K562 (cell line): ENCODE measurements around the gene NSUN3. TPM values are rescaled to one million over a fixed set of nuclear protein-coding genes. Genes with fewer than 3 reads are reported as not detected.

ENCODE experiments used
- ATAC-seq: fragments of 200-7000 bp; cut with Tn5 transposase; 3 replicates; pipeline ENCODE4 v1.9.1; 2020; ENCODE audit warnings: moderate library complexity
- BruUV-seq: library from RNA; stranded (reverse); fragments of 400-500 nt; replicated peaks from 2 replicates; lab custom pipeline; 2021; lab: Mats Ljungman, UMichigan
- CTCF ChIA-PET: fragments of 300-600 bp; formaldehyde crosslinking; extraction: SDS; loops from one replicate; lab custom pipeline; 2021; ENCODE audit warnings: low intra/inter-chr PET ratio; lab: Yijun Ruan, JAX
- POLR2A ChIA-PET: fragments of 300-600, 350-650 bp; sonication (Branson Sonifier 250); formaldehyde crosslinking; extraction: SDS; loops from one replicate; lab custom pipeline; 2021; ENCODE audit warnings: antibody characterized with exemption, inconsistent platforms; lab: Yijun Ruan, JAX
- DNase-seq, 4 experiments: peaks; one replicate each; pipeline versions ENCODE4 v3.0.0 to v3.0.0-alpha.2; 2011 to 2018; ENCODE audit warnings: low spot score in 3 of 4, mixed read lengths in 3 of 4; ENCODE audit errors: extremely low read depth in 1 of 4
- FAIRE-seq: peaks from 2 replicates; lab custom pipeline; 2011; peaks lifted over from hg19 to GRCh38; lab: Jason Lieb, UNC
- H2AFZ ChIP-seq: 2 replicates; pipeline ENCODE4 v1.6.0; 2011; ENCODE audit warnings: low read depth, low read length, control low read depth, inconsistent platforms
- H3K27ac ChIP-seq: fragments of 200-600 bp; 3 replicates; pipeline ENCODE4 v1.8.0; 2011; ENCODE audit warnings: low read depth, mild to moderate bottlenecking, control low read depth, inconsistent platforms, low read length, moderate library complexity, mixed read lengths; ENCODE audit errors: extremely low read depth
- H3K27me3 ChIP-seq, 2 experiments: fragments of 300-600 bp in 1 of 2; 2 replicates in 1 of 2; 3 replicates in 1 of 2; pipeline versions ENCODE4 v1.6.0 to v1.8.0; 2011; ENCODE audit warnings: inconsistent platforms in 2 of 2, low read length in 2 of 2, mild to moderate bottlenecking in 1 of 2, mixed read lengths in 1 of 2, moderate library complexity in 1 of 2; ENCODE audit not compliant: control insufficient read depth in 2 of 2, insufficient read depth in 2 of 2
- H3K36me3 ChIP-seq: fragments of 300-600 bp; 3 replicates; pipeline ENCODE4 v1.8.0; 2011; ENCODE audit warnings: mild to moderate bottlenecking, low read length, inconsistent platforms; ENCODE audit not compliant: control insufficient read depth, insufficient read depth
- H3K4me1 ChIP-seq, 2 experiments: fragments of 200-600 bp in 1 of 2; replicated peaks in 1 of 2; 2 replicates in 1 of 2; 3 replicates in 1 of 2; pipeline versions ENCODE4 v1.5.1 to v1.8.0; 2011; ENCODE audit warnings: inconsistent platforms in 2 of 2, low read length in 2 of 2, mild to moderate bottlenecking in 1 of 2, mixed read lengths in 1 of 2, moderate library complexity in 1 of 2; ENCODE audit not compliant: control insufficient read depth in 2 of 2, insufficient read depth in 2 of 2
- H3K4me2 ChIP-seq: 2 replicates; pipeline ENCODE4 v1.6.1; 2011; ENCODE audit warnings: low read length, control low read depth, inconsistent platforms, mixed read lengths; ENCODE audit not compliant: insufficient read depth
- H3K4me3 ChIP-seq: fragments of 200-600 bp; sonication (generic), shearing (Covaris generic); 2 replicates; pipeline ENCODE4 v1.5.1; 2016; ENCODE audit warnings: control low read depth, inconsistent platforms
- H3K79me2 ChIP-seq: fragments of 200-600 bp; 3 replicates; pipeline ENCODE4 v1.8.0; 2011; ENCODE audit warnings: low read length, inconsistent platforms; ENCODE audit not compliant: control insufficient read depth, insufficient read depth
- H3K9ac ChIP-seq, 2 experiments: 2 replicates each; pipeline versions ENCODE4 v1.6.0 to v1.6.1; 2011; ENCODE audit warnings: low read depth in 2 of 2, low read length in 2 of 2, control low read depth in 1 of 2, inconsistent platforms in 1 of 2, mild to moderate bottlenecking in 1 of 2, mixed read lengths in 1 of 2; ENCODE audit not compliant: insufficient read depth in 1 of 2
- H3K9me1 ChIP-seq: one replicate; pipeline ENCODE4 v1.6.0; 2011; ENCODE audit warnings: inconsistent platforms, mild to moderate bottlenecking, low read length, moderate library complexity; ENCODE audit not compliant: control insufficient read depth, insufficient read depth
- H3K9me3 ChIP-seq: replicated peaks from 2 replicates; pipeline ENCODE4 v1.5.1; 2011; ENCODE audit warnings: low read depth, low read length, inconsistent platforms; ENCODE audit not compliant: control insufficient read depth, insufficient read depth
- H4K20me1 ChIP-seq: replicated peaks from 2 replicates; pipeline ENCODE4 v1.6.1; 2011; ENCODE audit warnings: low read length, inconsistent platforms, mixed read lengths; ENCODE audit not compliant: control insufficient read depth, insufficient read depth
- BDP1 ChIP-seq: IDR thresholded peaks from 3 replicates; pipeline ENCODE4 v1.6.1; 2011; ENCODE audit not compliant: insufficient read length, insufficient read depth
- E2F8 ChIP-seq: fragments of 450-650 bp; IDR thresholded peaks from 2 replicates; pipeline ENCODE4 v1.7.1; 2018; ENCODE audit warnings: mild to moderate bottlenecking, low read depth; ENCODE audit not compliant: partially characterized antibody
- ELF4 ChIP-seq: fragments of 450-650 bp; formaldehyde crosslinking; IDR thresholded peaks from 2 replicates; pipeline ENCODE4 v1.4.0; 2022; ENCODE audit warnings: missing genetic modification characterization
- FOXK1 ChIP-seq: sonication (generic); formaldehyde crosslinking; IDR thresholded peaks from 2 replicates; pipeline ENCODE4 v1.8.0; 2022; ENCODE audit warnings: missing genetic modification reagents, mild to moderate bottlenecking, borderline replicate concordance
- FOXP1 ChIP-seq: sonication (generic); formaldehyde crosslinking; IDR thresholded peaks from 2 replicates; pipeline ENCODE4 v1.8.0; 2022; ENCODE audit warnings: mild to moderate bottlenecking, missing genetic modification reagents
- GATA2 ChIP-seq: sonication (generic); formaldehyde crosslinking; IDR thresholded peaks from 2 replicates; pipeline ENCODE4 v1.4.0; 2020; ENCODE audit warnings: mild to moderate bottlenecking, missing genetic modification reagents
- HNRNPL ChIP-seq: fragments of 200-400 bp; formaldehyde crosslinking; IDR thresholded peaks from 2 replicates; pipeline ENCODE4 v1.6.1; 2017; ENCODE audit warnings: low read depth, mild to moderate bottlenecking, low read length
- MCM3 ChIP-seq: fragments of 450-650 bp; IDR thresholded peaks from 2 replicates; pipeline ENCODE4 v1.6.1; 2016
- MEF2A ChIP-seq: IDR thresholded peaks from 2 replicates; pipeline ENCODE4 v1.6.1; 2011; ENCODE audit warnings: low read depth, mild to moderate bottlenecking, low read length, moderate library complexity; ENCODE audit not compliant: control insufficient read depth
- SMAD3 ChIP-seq: fragments of 450-650 bp; formaldehyde crosslinking; conservative IDR thresholded peaks from 2 replicates; pipeline ENCODE4 v1.4.0; 2020; ENCODE audit warnings: mild to moderate bottlenecking
- TEAD2 ChIP-seq: fragments of 450-650 bp; IDR thresholded peaks from 2 replicates; pipeline ENCODE4 v1.6.1; 2016; ENCODE audit warnings: missing genetic modification characterization, control low read depth, missing compliant biosample characterization
- TFAM ChIP-seq: fragments of 250-450 bp; sonication (Bioruptor Pico); conservative IDR thresholded peaks from 2 replicates; pipeline ENCODE4 v1.5.0; 2021; ENCODE audit warnings: mild to moderate bottlenecking, moderate library complexity
- UBTF ChIP-seq, 2 experiments: IDR thresholded peaks; 2 replicates each; pipeline ENCODE4 v1.6.1; 2012; ENCODE audit warnings: improper control_type of control experiment in 2 of 2, low read depth in 2 of 2, low read length in 2 of 2, borderline replicate concordance in 1 of 2
- ZNF224 ChIP-seq: sonication (generic); formaldehyde crosslinking; IDR thresholded peaks from 2 replicates; pipeline ENCODE4 v1.8.0; 2022; ENCODE audit warnings: mild to moderate bottlenecking, missing genetic modification reagents
- ZNF324 ChIP-seq: fragments of 250-450 bp; sonication (Bioruptor Pico); IDR thresholded peaks from 2 replicates; pipeline ENCODE4 v1.4.0; 2020; ENCODE audit warnings: mild to moderate bottlenecking
- ZSCAN32 ChIP-seq: fragments of 450-650 bp; formaldehyde crosslinking; IDR thresholded peaks from 2 replicates; pipeline ENCODE4 v1.4.0; 2020; ENCODE audit warnings: mild to moderate bottlenecking, moderate library complexity
- WGBS: fragments of 100-300 bp; shearing (Covaris generic); methylation state at CpG from one replicate; pipeline ENCODE4 v1.1.6; 2016; ENCODE audit warnings: low coverage, mixed read lengths; ENCODE audit not compliant: insufficient coverage; ENCODE audit errors: missing lambda C conversion rate; 5-methylcytosine and 5-hydroxymethylcytosine counted together
- in situ Hi-C: fragments of 300-500 bp; cut with MboI; formaldehyde crosslinking; loops from 4 replicates; pipeline ENCODE4 v1.15.0; 2018; ENCODE audit warnings: inconsistent platforms, mixed read lengths
- intact Hi-C: fragments of 100-400 bp; cut with micrococcal nuclease; formaldehyde crosslinking; loops from 2 replicates; pipeline ENCODE4 v1.14.2; 2022
- polyA plus RNA-seq, 8 experiments: library from polyadenylated mRNA; depleted of rRNA in 4 of 8; stranded (reverse) in 5 of 8; unstranded in 3 of 8; fragments of >200 nt; fragmentation: Nextera tagmentation in 2 of 8; fragmentation: Illumina TruSeq in 1 of 8; extraction: Ambion mirVana in 2 of 8; extraction: Trizol in 1 of 8; gene quantifications; 2 replicates each; pipeline versions ENCODE4 v1.2.1 to v1.2.3, GENCODE V29; 2011 to 2014; ENCODE audit warnings: inconsistent platforms in 1 of 8, missing spikeins in 1 of 8
- total RNA-seq, 7 experiments: library from RNA; depleted of rRNA in 6 of 7; stranded (reverse); fragments of >200 nt in 6 of 7; fragmentation: Illumina TruSeq in 2 of 7; extraction: Trizol in 2 of 7; gene quantifications; 2 replicates each; pipeline versions ENCODE4 v1.2.1 to v1.2.3, GENCODE V29; 2011 to 2021; ENCODE audit warnings: low replicate concordance in 1 of 7
- TF ChIP-seq, protein P1 (sequence below): sonication (generic); formaldehyde crosslinking; IDR thresholded peaks from 2 replicates; pipeline ENCODE4 v1.8.0; 2022; ENCODE audit warnings: missing genetic modification reagents, mild to moderate bottlenecking, borderline replicate concordance

Gene NSUN3
- total and polyA plus RNA-seq, 9 of the 15 experiments (the other 6 are each of a cell fraction or from before 2014, with no cell fraction given): 4.4 to 12.3 (median 7.6) TPM

DNA sequence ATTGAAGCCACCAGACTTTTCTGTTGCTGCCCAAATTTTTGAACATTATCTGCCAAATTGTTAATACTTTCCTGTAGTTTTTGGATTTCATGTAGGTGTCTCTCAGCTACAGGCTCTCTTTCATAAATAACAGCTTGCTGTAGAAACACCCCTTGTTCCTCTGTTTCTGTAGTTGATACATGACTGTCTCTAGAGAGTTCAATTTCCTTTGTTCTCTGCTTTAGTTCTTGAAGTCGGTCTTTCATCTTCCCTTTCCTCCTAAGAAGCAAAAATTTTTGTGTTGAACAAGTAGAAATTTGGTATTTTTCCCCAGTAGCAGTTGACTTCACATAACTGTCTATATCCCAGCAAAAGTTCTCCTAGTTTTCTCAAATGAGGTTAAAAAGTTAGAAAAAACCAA, 47.8 kb upstream of the NSUN3 start (continued):
- TF ChIP-seq FOXK1 (CRISPR knock-in tag) (no peak), ZNF324 (CRISPR knock-in tag) (no peak), ZNF224 (CRISPR knock-in tag) (no peak), HNRNPL (no peak), TFAM (no peak), ELF4 (CRISPR knock-in tag) (no peak), GATA2 (CRISPR knock-in tag) (no peak), TEAD2 (tag) (no peak)
- TF ChIP-seq, protein P1, sequence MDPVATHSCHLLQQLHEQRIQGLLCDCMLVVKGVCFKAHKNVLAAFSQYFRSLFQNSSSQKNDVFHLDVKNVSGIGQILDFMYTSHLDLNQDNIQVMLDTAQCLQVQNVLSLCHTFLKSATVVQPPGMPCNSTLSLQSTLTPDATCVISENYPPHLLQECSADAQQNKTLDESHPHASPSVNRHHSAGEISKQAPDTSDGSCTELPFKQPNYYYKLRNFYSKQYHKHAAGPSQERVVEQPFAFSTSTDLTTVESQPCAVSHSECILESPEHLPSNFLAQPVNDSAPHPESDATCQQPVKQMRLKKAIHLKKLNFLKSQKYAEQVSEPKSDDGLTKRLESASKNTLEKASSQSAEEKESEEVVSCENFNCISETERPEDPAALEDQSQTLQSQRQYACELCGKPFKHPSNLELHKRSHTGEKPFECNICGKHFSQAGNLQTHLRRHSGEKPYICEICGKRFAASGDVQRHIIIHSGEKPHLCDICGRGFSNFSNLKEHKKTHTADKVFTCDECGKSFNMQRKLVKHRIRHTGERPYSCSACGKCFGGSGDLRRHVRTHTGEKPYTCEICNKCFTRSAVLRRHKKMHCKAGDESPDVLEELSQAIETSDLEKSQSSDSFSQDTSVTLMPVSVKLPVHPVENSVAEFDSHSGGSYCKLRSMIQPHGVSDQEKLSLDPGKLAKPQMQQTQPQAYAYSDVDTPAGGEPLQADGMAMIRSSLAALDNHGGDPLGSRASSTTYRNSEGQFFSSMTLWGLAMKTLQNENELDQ: no peak

GRCh38 chr3:94019659-94020058, 43.2 kb upstream of the NSUN3 start:
- FAIRE-seq (no peak), ATAC-seq (no peak)
- POLR2A ChIA-PET: no interaction called here
- TF ChIP-seq MEF2A: no peak
- no peak for TF ChIP-seq FOXP1 (CRISPR knock-in tag)
- no peak for TF ChIP-seq ZSCAN32
- no peak for TF ChIP-seq UBTF (IDR thresholded peaks at IDR 0.05; ENCODE audit: borderline replicate concordance in 1 of 2, low read depth in 2 of 2, low read length in 2 of 2)
- no peak for TF ChIP-seq E2F8
- no peak for TF ChIP-seq BDP1
- TF ChIP-seq SMAD3 (CRISPR knock-in tag): no peak
- TF ChIP-seq MCM3: no peak

More at GRCh38 chr3:94019659-94020058, 43.2 kb upstream of the NSUN3 start:
- H3K27ac ChIP-seq: no peak overlapping the region
- H3K4me2 ChIP-seq: no peak overlapping the region
- BruUV-seq: no TSS peak
- in situ Hi-C loops (no loop called here), intact Hi-C loops (no loop called here)
- 60% methylated on average over 1 of the region's 2 CpGs for WGBS
- H3K4me3 ChIP-seq: no peak overlapping the region
- no peaks in the 10 kb centered on the region for H3K9me1 ChIP-seq
- H4K20me1 ChIP-seq: no peaks in the 10 kb centered on the region
- no peaks in the 10 kb centered on the region for H3K4me1 ChIP-seq
- H3K79me2 ChIP-seq: no peaks in the 10 kb centered on the region
- H3K9me3 ChIP-seq: no peaks in the 10 kb centered on the region
- no peaks in the 10 kb centered on the region for H3K27me3 ChIP-seq
- CTCF ChIA-PET: no interaction called here
- DNase-seq: no peak
- H2AFZ ChIP-seq: no peak overlapping the region
- peaks cover 2% of the 10 kb centered on the region; the same call in 1 of the 3 replicates for H3K36me3 ChIP-seq
- no peak overlapping the region for H3K9ac ChIP-seq
